ENCODE data around the gene KDM4C.
A peak's percentile ranks its signal among the peaks of the same experiment; 100 is the strongest.
"Not testable (repeated sequence)": the region's sequence is repeated elsewhere in the genome, so short reads cannot be mapped to it uniquely, and the experiment has no call there.

Gene KDM4C

DNA sequence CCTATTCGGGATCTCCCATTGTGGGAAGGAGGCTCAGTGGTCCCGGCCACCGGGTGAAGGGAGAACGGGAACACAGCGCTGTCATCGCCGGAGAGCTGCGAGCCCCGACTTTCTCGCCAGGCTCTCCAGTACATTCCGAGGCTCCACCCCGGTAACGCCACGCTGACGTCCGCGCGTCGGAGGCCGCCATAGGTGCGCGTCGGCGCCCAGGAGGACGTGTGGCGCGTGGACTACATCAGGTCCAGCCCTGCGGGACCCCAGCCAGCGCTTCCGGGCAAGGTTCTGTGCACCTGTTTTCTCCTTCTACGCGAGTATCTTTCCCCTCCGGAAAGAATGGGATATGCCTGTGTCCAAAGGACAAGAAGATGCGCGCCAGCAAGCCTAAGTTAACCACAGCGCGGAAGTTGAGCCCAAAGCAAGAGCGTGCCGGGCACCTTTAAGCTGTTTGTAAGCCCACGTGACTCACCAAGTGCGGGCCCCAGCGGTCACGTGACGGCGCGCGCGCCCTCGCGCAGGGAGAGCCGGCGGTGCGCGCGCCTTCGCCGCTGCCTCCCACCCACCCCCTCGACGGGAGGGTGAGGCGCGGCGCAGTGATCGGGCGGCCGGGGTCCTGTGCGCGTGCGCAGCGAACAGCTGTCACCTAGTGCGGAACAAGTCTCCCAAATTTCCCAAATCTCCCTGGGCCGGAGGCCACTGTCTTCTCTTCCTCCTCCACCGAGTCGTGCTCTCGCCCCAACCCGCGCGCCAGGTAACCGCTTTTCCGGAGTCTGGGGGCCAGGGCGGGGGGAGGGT lies at the start of gene KDM4C:
Gene KDM4C, plus strand, starts transcription at position 518 of the 792 bp plus-strand sequence. CDS start 35,016 bp downstream, outside the sequence.
- H3K9me3 ChIP-seq (ENCODE audit: low read length), result no peaks in the 10 kb centered on the region
- H3K4me3 ChIP-seq (ENCODE audit: low read length), result peak within 1 kb of the TSS; percentile 58
- peaks cover 14% of the 10 kb centered on the region for H3K4me1 ChIP-seq (ENCODE audit: insufficient read depth, low read length)
- H3K27me3 ChIP-seq (ENCODE audit: insufficient read depth, low read length), result no peaks in the 10 kb centered on the region
- no peaks in the 10 kb centered on the region for H3K36me3 ChIP-seq (ENCODE audit: insufficient read depth, low read length)
- H2AFZ ChIP-seq (ENCODE audit: low read depth, low read length), result peak within 1 kb of the TSS; percentile 53

DNA sequence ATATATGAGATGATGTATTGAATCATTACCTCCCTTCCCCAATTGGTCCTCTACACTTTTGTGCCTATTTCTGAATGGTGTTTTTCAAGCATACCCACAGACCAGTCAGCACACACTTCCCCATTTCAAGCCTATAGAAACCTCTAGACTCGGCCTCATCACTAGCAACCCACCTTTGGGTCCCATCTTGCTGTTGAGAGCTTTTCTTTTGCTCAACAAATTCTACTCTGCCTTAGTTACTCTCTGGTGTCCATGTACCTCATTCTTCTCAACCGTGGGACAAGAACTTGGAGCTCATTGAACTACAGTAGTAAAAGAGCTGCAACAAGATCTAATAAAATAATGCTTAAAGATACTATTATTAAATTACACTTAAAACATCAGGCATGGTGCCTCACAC lies 49.0 kb upstream of the KDM4C start:
- Histone ChIP-seq H3K9me3 (ENCODE audit: low read length) (no peaks in the 10 kb centered on the region), H3K36me3 (ENCODE audit: insufficient read depth, low read length) (no peaks in the 10 kb centered on the region), H2AFZ (ENCODE audit: low read depth, low read length) (no peak overlapping the region)

DNA sequence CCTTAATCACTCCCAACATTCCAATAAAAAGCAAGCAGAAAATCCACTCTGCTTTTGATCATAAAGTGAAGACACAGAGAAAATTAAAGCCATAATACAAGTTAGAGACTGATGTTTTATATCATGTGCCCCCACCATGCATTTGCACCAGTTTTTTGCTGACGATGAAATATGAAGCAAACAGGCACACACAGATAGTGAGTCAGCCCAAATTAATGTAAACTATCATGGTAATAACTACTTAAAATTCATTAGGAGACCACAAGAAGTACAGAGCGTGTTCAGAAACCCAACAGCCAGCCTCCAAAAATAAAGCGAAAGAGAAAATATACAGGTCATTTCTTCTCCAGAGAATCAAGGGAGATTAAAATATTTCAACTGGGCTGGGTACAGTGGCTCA lies 46.4 kb upstream of the KDM4C start:
- no peak overlapping the region for H2AFZ ChIP-seq (ENCODE audit: low read depth, low read length)
- H3K36me3 ChIP-seq (ENCODE audit: insufficient read depth, low read length), result no peaks in the 10 kb centered on the region
- H3K4me3 ChIP-seq (ENCODE audit: low read length), result no peak overlapping the region
- no peaks in the 10 kb centered on the region for H3K4me1 ChIP-seq (ENCODE audit: insufficient read depth, low read length)
- no peaks in the 10 kb centered on the region for H3K27me3 ChIP-seq (ENCODE audit: insufficient read depth, low read length)
- no peaks in the 10 kb centered on the region for H3K9me3 ChIP-seq (ENCODE audit: low read length)

More for the DNA sequence above, 49.0 kb upstream of the KDM4C start:
- peaks cover 4% of the 10 kb centered on the region for H3K4me1 ChIP-seq (ENCODE audit: insufficient read depth, low read length)
- no peaks in the 10 kb centered on the region for H3K27me3 ChIP-seq (ENCODE audit: insufficient read depth, low read length)
- H3K4me3 ChIP-seq (ENCODE audit: low read length), result no peak overlapping the region

DNA sequence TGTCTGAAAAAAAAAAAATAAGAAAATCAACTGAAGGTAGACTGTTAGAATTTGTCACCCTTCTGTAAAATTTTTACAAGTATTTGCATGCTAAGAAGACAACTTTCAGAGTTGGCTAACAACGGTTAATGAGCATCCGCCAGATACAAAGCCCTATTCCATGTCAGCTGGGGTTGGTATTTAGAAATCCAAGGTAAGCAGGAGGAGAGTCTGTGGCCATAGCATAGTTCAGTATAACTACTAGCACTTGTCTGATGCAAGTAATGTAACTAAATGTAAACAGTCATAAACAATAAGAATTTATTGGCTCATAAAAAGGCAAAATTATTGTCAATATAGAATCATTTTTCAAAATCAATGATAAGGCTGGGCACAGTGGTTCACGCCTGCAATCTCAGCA lies 45.7 kb upstream of the KDM4C start:
- no peaks in the 10 kb centered on the region for H3K27me3 ChIP-seq (ENCODE audit: insufficient read depth, low read length)

DNA sequence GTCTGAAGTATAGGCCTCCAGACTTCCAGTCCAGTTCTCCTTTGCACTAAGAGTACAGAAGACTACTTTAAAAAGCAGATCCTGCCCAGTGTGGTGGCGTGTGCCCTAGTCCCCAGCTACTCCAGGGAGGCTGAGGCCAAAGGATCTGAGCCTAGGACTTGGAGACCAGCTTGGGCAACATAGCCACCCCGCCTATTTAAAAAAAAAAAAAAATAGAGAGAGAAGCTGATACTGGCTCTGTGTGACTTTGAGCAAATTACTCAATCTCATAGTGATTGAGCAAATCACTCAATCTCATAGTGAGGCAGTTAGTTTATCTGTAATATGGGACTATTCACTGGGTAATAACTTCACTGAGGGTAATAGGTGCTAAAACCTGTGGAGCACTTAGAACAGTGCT lies 43.6 kb upstream of the KDM4C start:
- no peaks in the 10 kb centered on the region for H3K4me1 ChIP-seq (ENCODE audit: insufficient read depth, low read length)
- no peaks in the 10 kb centered on the region for H3K36me3 ChIP-seq (ENCODE audit: insufficient read depth, low read length)
- no peak overlapping the region for H3K4me3 ChIP-seq (ENCODE audit: low read length)
- H2AFZ ChIP-seq (ENCODE audit: low read depth, low read length), result no peak overlapping the region
- no peaks in the 10 kb centered on the region for H3K9me3 ChIP-seq (ENCODE audit: low read length)
- H3K27me3 ChIP-seq (ENCODE audit: insufficient read depth, low read length), result no peaks in the 10 kb centered on the region

More for the DNA sequence above, 45.7 kb upstream of the KDM4C start:
- Histone ChIP-seq H3K4me3 (ENCODE audit: low read length) (no peak overlapping the region), H3K36me3 (ENCODE audit: insufficient read depth, low read length) (no peaks in the 10 kb centered on the region), H3K9me3 (ENCODE audit: low read length) (no peaks in the 10 kb centered on the region), H2AFZ (ENCODE audit: low read depth, low read length) (no peak overlapping the region), H3K4me1 (ENCODE audit: insufficient read depth, low read length) (no peaks in the 10 kb centered on the region)

DNA sequence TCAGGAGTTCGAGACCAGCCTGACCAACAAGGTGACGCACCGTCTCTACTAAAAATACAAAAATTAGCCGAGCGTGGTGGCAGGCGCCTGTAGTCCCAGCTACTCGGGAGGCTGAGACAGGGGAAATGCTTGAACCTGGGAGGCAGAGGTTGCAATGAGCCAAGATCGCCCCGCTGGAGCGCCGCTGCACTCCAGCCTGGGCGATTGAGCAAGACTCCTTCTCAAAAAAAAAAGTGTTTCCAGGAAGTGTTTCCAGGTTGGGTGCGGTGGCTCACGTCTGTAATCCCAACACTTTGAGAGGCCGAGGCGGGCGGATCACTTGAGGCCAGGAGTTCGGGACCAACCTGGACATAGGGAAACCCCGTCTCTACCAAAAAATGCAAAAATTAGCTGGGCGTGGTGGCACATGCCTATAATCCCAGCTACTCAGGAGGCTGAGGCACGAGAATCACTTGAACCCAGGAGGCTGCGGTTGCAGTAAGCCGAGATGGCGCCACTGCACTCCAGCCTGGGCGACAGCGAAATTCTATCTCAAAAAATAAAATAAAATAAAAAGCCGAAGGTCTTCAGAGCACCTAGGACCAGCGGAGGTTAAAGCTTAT lies 42.5 kb upstream of the KDM4C start:
- H3K4me3 ChIP-seq (ENCODE audit: low read length); H2AFZ ChIP-seq (ENCODE audit: low read depth, low read length); H3K36me3 ChIP-seq (ENCODE audit: insufficient read depth, low read length); H3K9me3 ChIP-seq (ENCODE audit: low read length); H3K4me1 ChIP-seq (ENCODE audit: insufficient read depth, low read length); H3K27me3 ChIP-seq (ENCODE audit: insufficient read depth, low read length): not testable (repeated sequence)

DNA sequence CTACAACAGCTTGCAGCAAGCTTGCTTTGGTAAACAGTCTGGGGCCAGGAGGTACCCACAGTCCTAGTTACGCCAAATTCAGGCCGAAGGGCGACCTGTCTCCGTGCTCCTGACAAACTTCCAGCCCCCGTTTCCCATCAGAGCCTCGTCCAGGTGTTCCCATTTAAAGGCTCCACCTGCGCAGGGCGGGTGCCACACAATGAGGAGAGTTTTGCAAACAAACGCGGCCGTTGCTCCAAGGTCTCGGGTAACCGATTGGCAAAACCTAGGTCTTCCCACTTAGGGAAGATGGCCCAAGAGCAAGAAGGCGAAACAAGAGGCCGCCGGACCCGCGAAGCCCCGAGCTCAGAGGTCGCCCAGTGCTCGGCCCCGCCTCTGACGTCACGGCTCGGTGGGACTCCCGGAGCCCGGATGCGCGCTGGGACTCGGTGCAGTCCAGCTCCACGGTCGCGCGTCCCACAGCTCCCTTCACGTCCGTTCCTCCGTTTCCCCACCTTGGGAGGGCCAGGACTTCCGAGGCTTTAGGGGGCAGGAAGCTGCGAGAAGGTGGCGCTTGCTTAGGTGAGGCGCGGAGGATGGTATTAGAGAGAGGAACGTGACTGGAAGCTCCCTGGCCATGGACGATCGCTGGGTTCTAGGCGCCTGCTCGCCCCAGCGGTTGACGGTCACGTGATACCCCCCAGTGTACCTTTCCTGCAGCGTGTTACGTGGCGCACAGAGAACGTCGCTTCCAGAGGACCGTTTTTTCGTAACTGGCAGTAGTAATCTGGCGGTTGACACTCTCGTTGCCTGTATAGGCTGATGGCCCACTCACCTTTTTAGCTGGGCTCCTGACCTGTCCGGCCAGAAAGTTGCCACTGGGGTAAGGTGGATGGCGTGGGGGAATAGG lies 41.8 kb upstream of the KDM4C start:
- H3K4me1 ChIP-seq (ENCODE audit: insufficient read depth, low read length), result no peaks in the 10 kb centered on the region
- no peak overlapping the region for H3K4me3 ChIP-seq (ENCODE audit: low read length)
- no peak overlapping the region for H2AFZ ChIP-seq (ENCODE audit: low read depth, low read length)
- H3K9me3 ChIP-seq (ENCODE audit: low read length), result no peaks in the 10 kb centered on the region
- no peaks in the 10 kb centered on the region for H3K27me3 ChIP-seq (ENCODE audit: insufficient read depth, low read length)
- no peaks in the 10 kb centered on the region for H3K36me3 ChIP-seq (ENCODE audit: insufficient read depth, low read length)

DNA sequence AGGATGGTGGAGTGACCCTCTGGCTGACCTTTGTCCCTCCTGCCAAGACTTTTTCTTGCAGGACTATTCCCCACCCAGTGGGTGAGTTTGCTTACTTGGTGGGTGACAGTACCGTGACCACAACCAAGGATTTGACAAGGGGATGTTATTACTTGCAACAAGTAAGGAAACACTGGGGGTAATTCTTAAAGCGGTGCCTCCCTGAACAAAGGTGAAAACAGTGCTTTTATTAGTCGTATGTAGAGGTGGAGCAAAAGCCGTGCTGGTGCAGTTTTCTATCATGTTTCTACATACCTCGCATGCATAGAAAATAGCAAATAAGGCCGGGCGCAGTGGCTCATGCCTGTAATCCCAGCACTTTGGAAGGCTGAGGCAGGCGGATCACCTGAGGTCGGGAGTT lies 41.0 kb upstream of the KDM4C start:
- Histone ChIP-seq H3K4me1 (ENCODE audit: insufficient read depth, low read length) (no peaks in the 10 kb centered on the region), H2AFZ (ENCODE audit: low read depth, low read length) (no peak overlapping the region), H3K27me3 (ENCODE audit: insufficient read depth, low read length) (no peaks in the 10 kb centered on the region), H3K9me3 (ENCODE audit: low read length) (no peaks in the 10 kb centered on the region), H3K36me3 (ENCODE audit: insufficient read depth, low read length) (no peaks in the 10 kb centered on the region), H3K4me3 (ENCODE audit: low read length) (no peak overlapping the region)

DNA sequence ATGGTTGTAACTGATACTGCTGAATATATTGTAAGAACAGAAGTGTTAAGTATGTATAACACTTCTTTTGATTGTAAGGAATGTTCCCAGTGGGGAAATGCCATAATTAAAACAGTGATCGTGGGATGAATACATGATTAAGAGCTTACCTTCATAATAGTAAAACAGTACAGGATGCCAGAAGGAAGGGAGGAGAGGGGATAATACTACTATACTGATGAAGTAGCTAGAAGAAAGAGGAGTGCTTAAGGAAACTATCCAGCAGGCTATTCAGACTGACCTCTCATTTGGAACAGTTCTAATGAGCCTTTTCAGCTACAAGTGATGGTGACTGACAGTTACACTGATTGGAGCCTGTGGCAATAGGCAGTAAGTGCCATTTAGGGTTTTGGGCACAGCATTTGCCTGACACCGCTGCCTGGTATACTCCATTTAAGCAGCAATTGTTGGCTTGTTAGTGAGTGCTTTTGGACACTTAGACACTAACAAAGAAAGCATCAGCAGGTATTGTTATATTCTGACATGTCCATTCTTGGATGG lies 33.8 kb upstream of the KDM4C start:
- H2AFZ ChIP-seq (ENCODE audit: low read depth, low read length), result no peak overlapping the region
- H3K27me3 ChIP-seq (ENCODE audit: insufficient read depth, low read length), result no peaks in the 10 kb centered on the region
- H3K36me3 ChIP-seq (ENCODE audit: insufficient read depth, low read length), result no peaks in the 10 kb centered on the region
- H3K9me3 ChIP-seq (ENCODE audit: low read length), result no peaks in the 10 kb centered on the region
- no peak overlapping the region for H3K4me3 ChIP-seq (ENCODE audit: low read length)
- H3K4me1 ChIP-seq (ENCODE audit: insufficient read depth, low read length), result no peaks in the 10 kb centered on the region

DNA sequence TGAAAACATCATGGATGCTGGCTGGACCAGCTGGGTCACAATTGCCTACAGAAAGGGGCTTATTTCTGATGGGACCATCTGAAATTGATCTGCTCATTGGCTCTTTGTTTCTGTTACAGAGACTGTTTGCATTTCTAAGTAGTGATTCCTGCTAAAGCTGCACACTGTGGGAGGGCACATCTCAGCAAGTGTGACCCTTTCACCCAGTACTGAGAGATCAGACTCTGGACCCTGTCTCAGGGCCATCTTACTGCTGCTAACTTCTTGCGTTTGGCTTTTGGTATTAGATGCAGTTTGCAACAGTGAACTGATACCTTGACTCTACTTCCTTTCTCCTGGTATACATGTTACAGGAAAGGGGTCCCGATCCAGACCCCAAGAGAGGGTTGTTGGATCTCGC lies 24.5 kb upstream of the KDM4C start:
- Histone ChIP-seq H3K27me3 (ENCODE audit: insufficient read depth, low read length) (no peaks in the 10 kb centered on the region), H3K36me3 (ENCODE audit: insufficient read depth, low read length) (no peaks in the 10 kb centered on the region), H2AFZ (ENCODE audit: low read depth, low read length) (no peak overlapping the region), H3K9me3 (ENCODE audit: low read length) (no peaks in the 10 kb centered on the region), H3K4me3 (ENCODE audit: low read length) (no peak overlapping the region), H3K4me1 (ENCODE audit: insufficient read depth, low read length) (no peaks in the 10 kb centered on the region)

DNA sequence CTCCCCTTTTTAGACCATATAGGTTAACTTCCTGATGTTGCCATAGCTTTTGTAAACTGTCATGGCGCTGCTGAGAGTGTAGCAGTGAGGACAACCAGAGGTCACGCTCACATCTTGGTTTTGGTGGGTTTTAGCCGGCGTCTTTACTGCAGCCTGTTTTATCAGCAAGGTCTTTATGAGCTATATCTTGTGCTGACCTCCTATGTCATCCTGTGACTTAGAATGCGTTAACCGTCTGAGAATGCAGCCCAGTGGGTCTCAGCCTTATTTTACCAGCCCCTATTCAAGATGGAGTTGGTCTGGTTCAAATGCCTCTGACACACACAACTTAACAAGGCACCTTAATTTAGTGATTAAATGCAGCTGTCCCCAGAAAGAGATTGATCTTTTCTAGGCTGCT lies 23.9 kb upstream of the KDM4C start:
- Histone ChIP-seq H3K9me3 (ENCODE audit: low read length) (no peaks in the 10 kb centered on the region), H3K4me1 (ENCODE audit: insufficient read depth, low read length) (no peaks in the 10 kb centered on the region), H3K27me3 (ENCODE audit: insufficient read depth, low read length) (no peaks in the 10 kb centered on the region), H2AFZ (ENCODE audit: low read depth, low read length) (no peak overlapping the region), H3K36me3 (ENCODE audit: insufficient read depth, low read length) (no peaks in the 10 kb centered on the region), H3K4me3 (ENCODE audit: low read length) (no peak overlapping the region)

DNA sequence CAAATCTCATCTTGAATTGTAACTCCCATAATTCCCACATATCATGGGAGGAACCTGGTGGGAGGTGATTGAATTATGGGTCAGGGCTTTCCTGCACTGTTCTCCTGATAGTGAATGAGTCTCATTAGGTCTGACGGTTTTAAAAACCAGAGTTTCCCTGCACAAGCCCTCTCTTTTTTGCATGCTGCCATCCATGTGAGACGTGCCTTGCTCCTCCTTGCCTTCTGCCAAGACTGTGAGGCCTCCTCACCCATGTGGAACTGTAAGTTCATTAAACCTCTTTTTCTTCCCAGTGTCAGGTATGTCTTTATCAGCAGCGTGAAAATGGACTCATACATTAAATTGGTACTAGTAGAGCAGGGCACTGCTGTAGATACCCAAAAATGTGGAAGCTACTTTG lies 22.4 kb upstream of the KDM4C start:
- Histone ChIP-seq H3K4me3 (ENCODE audit: low read length) (no peak overlapping the region), H3K27me3 (ENCODE audit: insufficient read depth, low read length) (no peaks in the 10 kb centered on the region), H3K36me3 (ENCODE audit: insufficient read depth, low read length) (no peaks in the 10 kb centered on the region), H3K9me3 (ENCODE audit: low read length) (no peaks in the 10 kb centered on the region), H3K4me1 (ENCODE audit: insufficient read depth, low read length) (no peaks in the 10 kb centered on the region), H2AFZ (ENCODE audit: low read depth, low read length) (no peak overlapping the region)

DNA sequence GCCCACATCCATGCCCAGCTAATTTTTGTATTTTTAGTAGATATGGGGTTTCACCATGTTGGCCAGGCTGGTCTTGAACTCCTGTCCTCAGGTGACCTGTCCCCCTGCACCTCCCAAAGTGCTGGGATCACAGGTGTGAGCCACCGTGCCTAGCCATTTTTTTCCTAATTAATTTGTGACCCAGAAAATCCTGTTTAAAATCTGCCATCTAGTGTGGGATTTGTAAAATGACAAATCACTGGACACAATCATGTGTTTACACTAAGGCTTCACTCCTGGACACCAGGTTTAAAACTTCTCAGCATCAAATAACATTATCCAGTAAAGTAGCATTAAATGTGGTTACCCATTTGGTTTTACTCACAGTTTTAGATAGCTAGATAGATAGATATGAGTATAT lies 18.6 kb upstream of the KDM4C start:
- H3K4me3 ChIP-seq (ENCODE audit: low read length), result no peak overlapping the region
- no peaks in the 10 kb centered on the region for H3K4me1 ChIP-seq (ENCODE audit: insufficient read depth, low read length)
- no peaks in the 10 kb centered on the region for H3K27me3 ChIP-seq (ENCODE audit: insufficient read depth, low read length)
- no peak overlapping the region for H2AFZ ChIP-seq (ENCODE audit: low read depth, low read length)
- no peaks in the 10 kb centered on the region for H3K36me3 ChIP-seq (ENCODE audit: insufficient read depth, low read length)
- no peaks in the 10 kb centered on the region for H3K9me3 ChIP-seq (ENCODE audit: low read length)

Data from neuron (in vitro differentiated cells).